ENCODE data around the gene CD300C.
"Not testable (repeated sequence)": the region's sequence is repeated elsewhere in the genome, so short reads cannot be mapped to it uniquely, and the experiment has no call there.

The CD300C gene

DNA sequence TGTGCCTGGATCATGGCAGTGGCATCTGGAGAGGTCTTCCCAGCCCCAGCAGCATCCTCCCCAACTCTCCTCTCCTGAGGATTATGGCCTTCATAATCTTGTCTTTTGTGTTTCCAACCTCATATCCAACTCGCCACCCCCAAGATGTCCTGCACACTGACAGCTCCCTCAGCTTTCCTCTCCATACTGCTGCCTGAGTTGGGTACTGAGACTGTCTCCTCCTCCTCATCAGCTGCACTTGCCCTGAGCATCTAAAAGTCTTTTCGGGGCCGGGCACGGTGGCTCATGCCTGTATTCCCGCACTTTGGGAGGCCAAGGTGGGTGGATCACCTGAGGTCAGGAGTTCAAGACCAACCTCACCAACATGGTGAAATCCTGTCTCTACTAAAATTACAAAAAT is 16.7 kb downstream of the CD300C start:
- DNase-seq = no peak

DNA sequence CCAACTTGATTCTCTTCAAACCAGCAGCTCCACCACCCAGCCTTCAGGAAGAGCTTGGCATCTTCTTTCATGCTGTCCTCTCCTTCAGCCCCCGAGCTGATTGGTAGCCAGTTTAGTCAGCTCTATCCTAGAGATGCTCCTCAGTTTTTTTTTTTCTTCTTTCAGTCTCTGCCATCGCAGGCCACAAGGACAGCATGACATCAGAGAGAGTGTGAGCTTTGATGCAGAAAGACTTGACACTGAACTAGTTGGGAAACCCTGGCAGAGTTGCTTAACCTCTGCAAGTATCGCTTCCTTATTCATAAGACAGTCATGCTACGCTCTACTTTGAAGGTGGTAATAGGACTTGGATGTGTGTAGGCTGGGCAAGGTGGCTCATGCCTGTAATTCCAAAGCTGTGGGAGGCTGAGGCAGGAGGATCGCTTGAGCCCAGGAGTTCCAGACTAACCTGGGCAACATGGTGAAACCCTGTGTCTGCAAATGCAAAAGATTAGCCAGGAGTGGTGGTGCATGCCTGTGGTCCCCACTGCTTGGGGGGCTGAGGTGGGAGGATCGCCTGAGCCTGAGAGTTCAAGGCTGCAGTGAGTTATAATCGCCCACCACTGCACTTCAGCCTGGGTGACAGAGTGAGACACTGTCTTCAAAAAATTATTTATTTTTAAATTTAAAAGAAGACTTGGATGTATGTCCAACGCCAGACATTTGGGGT is 17.3 kb downstream of the CD300C start:
- DNase-seq = no peak

DNA sequence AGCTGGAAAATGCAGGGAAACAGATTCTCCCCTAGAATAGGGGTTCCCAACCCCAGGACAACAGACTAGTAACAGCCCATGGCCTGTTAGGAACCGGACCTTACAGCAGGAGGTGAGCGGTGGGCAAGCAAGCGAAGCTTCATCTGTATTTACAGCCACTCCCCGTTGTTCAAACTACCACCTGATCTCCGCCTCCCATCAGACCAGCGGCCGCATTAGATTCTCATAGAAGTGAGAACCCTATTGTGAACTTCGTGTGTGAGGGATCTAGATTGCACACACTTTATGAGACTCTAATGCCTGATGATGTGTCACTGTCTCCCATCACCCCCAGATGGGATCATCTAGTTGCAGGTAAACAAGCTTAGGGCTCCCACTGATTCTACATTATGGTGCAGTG is 18.2 kb downstream of the CD300C start:
- DNase-seq = no peak

DNA sequence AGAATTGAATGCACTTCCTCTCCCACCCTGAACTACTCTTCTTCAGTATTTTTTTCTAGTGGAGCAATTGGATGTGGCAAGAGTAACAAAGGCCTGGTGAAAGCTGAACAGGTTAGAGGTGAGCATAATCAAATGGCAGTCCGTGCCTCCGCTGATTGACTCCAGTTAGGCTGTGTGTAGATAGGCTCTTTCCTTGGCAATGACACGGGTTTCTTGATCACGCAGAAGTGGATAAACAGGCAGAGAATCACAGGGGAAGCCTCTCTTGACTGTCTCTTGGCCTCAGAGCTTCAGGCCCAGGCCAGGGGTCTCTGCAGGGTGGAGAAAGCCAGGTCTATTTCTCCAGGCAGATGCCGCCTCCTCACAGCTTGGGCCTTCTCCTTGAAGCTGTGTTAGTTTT is 18.8 kb downstream of the CD300C start:
- DNase-seq = no peak

DNA sequence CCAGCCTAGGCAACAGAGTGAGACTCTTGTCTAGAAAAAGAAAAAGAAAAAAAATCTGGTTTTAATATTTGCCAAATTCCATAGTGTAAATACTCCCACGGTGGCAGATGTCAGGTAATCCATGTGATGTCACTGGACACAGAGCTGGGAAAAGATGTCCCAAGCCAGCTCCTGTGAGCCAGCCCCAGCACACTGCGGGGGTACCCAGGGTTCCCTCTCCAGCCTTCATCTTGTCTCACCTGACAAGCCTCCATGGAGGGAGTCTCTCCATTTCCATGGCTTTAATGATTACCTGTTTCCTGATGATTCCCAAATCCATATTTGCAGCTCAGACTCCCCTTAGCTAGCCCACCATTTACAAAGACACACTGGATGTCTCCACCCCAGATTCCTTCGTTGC is 19.2 kb downstream of the CD300C start:
- no peak for DNase-seq

DNA sequence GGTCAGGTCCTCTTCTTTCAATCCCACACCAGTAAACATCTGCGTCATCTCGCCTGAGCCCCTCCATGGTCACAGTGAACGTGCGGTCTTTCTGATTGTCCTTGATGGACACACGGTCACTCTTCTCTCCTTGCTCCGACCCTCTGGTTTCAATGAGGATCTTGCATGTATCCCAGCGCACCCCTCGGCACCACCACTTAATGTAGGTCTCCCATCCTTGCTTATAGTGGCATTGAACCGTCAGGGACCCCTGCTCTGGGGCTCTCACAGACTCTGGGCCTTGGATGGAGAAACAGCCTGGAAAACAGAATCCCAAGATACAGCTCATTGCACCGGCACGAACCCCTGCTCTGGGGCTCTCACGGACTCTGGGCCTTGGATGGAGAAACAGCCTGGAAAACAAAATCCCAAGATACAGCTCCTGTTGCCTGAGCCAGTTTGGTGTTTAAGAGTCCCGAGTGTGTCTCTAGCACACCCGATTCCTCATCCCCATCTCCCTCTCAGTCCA is 20.1 kb downstream of the CD300C start:
- no peak for DNase-seq

DNA sequence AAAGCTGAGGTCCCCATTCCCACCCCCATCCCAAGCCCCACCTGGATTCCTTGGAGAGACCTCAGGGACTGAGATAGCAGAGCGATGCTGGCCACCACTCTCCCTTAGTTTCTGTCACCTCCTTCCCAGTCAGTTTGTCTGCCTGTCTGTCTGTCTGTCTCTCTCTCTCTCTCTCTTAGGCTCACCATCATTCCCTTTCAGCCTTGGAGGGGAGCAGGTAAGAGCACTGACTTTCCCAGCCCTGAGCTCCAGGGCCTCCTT is 20.5 kb downstream of the CD300C start:
- DNase-seq = no peak

DNA sequence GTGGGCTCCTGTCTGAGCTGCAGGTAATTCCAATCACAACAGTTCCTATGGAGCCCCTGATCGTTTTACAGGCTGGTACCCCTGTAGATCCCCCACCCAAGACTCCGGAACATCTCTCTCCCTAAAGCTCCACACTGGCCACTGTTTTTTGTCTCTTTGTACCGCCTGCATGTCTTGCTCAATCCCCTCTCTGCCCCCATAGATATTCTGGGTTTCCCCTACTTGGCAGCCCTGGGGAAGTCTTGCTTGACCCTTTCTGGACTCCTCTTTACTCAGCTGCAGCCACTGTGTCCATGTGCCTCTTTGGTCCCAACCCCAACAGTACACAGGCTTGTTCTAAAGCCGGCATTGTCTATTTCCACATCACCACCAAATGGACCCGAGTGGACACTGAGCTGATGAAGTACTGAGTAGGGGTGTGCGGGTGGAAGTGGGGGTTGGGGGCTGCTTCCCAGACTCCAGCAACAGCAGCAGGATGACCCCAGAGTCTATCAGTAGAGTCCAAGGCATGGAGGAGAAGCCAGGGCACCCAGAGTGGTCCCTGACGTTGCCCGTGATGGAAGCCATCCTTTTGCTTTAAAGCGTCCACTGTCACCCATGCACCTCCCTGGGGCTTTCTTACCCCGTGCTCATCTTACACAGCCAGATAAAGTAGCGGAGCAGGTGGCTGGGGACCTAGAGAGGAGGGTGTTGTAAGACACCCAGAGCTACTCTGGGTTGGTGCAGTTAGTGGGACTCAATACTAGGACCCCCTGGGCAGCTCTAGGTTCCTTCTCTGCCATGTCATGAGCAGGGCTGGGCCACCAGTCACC is 21.1 kb downstream of the CD300C start:
- no peak for DNase-seq

DNA sequence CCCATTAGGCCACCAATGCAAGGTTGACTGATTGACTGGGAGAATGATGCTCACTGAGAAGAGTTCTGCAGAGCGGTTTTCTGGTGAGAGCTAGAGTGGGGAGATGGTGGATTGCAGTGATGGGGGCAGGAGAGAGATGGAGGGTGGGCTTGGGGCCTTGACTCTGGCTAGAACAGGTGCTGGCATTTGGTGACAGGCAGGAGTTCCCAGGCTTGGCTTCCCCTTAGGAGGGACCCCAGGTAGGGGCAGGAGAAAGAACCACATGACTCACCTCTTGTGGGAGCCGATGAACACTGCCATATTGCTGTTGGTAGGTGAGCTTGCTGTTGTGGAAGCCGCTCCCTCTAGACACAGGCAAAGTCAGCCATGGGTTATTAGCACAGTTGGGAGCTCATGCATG is 22.6 kb downstream of the CD300C start:
- DNase-seq = no peak

DNA sequence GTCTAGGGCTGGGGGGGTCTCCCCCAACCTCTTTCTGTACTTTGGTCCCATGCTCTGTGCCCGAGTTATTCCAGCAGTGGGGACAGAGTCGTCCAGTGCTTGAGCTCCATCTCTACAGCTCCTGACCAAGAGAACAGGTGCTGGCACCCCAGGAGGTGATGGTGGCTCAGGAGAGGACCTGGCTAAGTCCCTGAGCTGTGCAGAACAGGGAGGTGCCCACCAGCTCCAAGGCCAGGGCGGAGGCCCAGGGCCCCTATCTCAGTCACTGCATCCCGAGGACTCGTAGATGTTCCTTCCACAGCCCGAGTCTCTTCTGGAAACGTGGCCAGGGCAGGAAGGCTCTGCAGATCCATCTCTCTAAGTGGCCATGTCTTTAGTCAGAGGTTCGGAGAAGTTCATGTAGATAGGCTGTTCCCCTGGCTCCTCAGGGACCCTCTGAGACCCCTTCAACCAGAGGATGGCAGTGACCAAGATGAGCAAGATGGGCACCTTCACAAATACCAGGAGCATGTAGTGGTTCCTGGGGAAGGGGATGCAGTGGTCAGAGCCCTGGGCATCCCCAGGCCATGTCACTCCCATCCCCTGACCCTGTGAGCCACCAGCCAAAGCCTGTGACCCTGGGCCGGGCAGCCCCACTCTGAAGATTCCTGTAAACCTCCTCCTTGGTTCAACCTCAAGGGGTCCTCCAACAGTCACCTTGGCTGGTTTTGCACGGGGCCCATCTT is 23.4 kb downstream of the CD300C start:
- no peak for DNase-seq

DNA sequence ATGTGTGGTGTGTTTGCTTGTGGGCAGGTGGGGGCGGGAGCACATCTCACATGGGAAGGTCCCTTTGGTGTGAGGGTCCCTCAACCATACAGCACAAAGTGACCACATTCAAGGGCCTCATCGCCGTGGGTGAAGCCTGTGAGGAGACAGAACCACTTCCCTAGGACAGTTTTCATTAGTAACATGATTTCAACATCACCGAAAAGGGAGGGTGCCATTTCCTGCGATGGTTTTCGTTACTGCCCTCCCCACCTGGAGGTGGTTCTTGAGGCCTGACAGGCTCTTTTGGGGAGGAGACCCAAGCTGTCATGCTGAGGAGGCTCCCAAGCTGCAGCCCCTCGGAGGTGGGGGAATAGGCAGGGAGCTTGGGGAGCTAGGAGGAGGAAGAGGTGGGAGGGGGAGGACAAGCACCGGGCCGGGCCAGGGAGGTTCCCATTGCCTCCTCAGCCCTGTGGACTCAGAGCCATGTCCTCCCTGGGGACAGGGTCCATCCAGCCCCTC is 24.2 kb downstream of the CD300C start:
- no peak for DNase-seq

DNA sequence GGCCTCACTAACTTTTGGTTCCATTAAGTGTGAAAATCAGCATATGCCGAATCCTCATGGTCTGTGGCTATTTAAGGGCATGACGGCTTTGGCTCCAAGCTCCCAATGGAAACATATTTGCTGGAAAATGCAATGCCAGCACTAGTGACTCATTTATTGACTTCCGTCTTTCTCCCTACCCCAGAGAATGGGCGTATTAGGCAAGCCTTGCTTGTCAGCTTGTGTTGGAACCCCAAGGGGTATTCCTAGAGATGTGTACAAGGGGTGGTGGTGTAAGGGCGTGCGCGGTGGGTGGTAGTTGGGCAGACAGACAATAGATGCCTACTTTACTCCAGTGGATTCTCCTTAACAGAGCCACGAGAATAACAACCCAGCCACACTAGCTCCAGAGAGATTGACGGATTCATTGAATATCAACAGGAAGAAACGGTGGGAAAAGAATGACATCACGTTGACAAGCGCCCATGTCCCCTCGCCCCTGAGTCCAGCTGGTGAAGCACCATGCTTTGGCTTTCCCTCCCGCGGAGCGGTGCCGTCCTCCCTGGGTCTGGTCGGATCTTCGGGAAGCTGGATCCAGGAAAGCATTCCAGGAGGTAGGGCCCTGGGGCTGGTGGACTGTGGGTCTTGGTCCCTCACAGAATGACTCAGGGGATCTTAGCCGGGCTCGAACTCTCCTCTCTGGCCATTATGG is 25.0 kb downstream of the CD300C start:
- DNase-seq = no peak

DNA sequence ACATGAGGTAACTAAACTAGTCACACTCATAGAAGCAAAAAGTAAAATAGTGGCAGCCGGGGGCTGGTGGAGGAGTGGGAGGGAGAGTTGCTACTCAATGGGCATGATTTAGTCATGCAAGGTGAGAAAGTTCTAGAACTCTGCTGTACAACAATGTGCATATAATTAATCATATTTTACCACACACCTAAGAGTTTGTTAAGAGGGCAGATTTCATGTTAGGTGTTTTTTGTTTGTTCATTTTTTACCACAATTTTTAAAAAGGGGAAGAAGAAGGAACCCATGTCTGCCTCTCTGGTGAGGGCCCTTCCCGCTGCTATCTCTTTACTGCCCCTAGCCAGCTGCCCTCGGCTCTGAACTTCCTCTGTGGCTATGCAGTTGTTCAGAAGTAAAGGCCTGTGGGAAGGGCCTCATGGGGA is 25.9 kb downstream of the CD300C start:
- no peak for DNase-seq

DNA sequence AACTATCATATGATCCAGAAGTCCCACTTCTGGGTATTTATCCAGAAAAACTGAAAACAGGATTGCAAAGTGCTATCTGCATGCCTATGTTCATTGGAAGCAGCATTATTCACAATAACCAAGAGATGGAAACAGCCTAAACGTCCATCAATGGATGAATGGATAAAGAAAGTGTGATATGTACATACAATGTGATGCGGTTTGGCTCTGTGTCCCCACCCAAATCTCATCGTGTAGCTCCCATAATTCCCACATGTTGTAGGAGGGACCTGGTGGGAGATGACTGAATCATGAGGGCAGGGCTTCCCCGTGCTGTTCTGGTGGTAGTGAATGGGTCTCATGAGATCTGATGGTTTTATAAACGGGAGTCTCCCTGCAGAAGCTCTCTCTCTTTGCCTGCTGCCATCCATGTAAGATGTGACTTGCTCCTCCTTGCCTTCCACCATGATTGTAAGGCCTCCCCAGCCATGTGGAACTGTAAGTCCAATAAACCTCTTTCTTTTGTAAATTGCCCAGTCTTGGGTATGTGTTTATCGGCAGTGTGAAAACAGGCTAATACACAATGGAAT is 27.4 kb downstream of the CD300C start:
- not testable (repeated sequence) for DNase-seq

DNA sequence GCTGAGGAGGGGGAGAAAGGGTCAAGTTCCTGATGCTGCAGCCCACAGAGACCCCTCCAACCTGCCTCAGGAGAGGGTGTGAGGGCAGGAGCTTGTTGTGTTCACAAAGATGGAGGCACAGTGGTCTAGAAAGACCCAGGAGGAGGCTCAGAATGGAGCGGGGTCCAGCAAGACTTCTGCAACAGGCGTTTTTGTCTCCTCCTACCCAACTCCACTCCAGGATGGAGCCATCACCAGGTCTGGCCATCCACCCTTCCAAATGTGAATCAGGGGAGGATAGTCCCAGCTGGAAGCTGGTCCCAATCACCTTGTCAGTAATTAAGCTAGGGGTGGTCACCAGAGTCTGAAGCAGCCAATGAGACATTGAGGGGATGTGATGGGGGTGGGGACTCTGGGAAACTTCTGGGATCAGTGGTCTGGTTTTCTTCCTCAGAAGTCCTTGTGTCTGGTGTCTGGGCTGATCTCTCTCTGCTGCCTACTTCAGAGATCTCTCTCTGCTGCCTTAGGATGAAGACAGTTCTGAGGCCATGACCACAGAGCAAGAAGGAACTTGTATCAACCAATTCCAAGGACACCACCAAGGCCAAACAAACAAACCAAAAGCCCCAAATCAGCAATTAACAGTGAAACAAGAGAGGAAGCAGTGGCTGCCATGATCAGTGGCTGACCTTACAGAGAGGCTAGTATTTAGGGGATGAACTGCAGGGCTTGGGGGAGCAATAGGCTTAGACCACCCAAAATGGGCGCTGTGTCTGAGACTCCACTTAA is 29.2 kb downstream of the CD300C start:
- DNase-seq = no peak

DNA sequence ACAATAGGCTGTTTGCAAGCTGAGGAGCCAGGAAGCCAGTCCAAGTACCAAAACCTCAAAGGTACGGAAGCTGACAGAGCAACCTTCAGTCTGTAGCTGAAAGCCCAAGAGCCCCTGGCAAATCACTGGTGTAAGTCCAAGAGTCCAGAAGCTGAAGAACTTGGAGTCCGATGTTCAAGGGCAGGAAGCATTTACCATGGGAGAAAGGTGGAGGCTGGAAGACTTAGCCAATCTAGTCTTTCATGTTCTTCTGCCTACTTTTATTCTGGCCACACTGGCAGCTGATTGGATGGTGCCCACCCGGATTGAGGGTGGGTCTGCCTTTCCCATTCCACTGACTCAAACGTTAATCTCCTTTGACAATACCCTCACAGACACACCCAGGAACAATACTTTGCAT is 30.0 kb downstream of the CD300C start:
- DNase-seq = no peak

DNA sequence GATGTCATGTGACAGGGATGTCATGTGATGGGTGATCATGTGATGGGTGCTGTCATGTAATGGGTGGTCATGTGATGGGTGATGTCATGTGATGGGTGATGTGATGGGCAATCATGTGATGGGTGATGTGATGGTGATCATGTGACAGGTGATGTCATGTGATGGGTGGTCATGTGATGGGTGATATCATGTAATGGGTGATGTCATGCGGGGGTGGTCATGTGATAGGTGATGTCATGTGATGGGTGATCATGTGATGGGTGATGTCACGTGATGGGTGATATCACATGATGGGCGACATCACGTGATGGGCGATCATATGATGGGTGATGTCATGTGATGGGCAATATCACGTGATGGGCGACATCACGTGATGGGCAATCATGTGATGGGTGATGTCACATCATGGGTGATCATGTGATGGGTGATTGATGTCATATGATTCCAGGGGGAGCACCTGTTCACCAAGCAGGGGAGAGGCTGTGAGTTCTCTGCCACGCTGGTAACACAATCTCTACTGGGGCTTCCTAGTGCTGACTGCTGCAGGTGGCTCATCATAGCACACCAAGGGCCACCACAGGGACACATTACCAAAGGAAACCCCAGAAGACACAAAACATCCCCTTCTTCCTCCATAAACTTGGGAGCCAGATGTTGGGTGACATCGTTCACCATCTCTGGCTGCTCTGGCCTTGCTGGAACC is 31.1 kb downstream of the CD300C start:
- no peak for DNase-seq

DNA sequence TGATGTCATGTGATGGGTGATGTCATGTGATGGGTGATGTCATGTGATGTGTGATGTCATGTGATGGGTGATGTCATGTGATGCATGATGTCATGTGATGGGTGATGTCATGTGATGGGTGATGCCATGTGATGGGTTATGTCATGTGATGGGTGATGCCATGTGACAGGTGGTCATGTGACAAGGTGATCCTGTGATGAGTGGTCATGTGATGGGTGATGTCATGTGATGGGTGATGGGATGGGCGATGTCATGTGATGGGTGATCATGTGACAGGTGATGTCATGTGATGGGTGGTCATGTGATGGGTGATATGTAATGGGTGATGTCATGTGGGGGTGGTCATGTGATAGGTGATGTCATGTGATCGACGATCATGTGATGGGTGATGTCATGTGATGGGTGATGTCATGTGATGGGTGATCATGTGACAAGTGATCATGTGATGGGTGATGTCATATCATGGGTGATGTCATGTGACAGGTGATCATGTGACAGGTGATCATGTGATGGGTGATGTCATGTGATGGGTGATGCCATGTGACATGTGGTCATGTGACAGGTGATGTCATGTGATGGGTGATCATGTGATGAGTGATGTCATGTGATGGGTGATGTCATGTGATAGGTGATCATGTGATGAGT is 31.8 kb downstream of the CD300C start:
- DNase-seq = no peak

DNA sequence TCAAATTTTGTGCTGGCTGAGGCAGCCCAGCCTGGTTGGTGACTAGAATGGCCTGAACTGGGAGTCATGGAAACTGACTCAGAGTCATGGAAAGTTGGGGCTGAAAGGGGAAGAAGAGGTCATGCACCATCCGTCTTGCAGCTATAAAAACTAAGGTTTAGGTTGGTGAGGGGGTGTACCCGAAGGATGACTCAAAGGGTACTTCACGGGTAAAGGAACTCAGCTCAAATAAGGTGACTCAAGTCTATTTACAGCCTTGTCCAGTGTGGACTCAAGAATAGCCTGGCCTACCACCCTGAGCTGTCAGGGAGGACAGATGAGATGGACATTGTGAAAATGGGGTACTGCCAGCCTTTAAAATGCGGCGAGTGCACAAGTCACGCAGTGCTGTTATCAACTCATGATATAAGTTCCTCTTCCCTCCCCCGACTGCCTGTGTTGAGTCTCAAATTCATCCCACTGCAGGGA is 33.3 kb downstream of the CD300C start:
- DNase-seq = no peak

DNA sequence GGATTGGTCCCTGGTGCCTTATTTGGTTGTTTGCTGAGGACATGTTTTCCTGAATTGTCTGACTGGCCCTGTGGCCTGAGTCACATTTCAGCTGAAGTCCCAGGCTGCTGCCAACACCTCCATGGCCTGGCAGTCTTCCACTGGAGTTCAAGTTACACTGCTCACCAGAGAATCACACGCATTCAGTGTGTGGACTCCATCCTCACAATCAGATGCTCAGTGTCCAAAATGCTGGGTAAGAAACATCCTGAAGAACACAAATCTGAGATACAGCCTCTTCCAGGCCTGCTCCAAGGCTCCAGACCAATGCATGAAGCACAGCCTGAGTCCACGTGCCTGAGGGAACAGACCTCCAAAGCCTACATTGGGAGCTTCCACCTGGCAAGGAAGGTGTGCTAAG is 33.9 kb downstream of the CD300C start:
- no peak for DNase-seq

DNA sequence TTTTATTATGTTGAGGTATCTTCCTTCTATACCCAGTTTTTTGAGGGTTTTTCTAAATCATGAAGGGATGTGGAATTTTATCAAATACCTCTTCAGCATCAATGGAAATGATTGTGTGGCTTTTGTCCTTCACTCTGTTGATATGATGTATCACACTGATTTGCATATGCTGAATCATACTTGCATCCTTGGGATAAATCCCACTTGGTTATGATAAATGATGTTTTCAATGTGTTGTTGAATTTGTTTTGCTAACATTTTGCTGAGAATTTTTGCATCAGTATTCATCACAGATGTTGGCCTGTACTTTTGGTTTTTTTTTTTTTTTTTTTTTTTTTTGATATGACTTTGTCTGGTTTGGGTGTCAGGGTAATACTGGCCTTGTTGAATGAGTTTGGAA is 37.8 kb downstream of the CD300C start:
- no peak for DNase-seq
